GM18502 (cell line): Measurements from ENCODE around the gene SEM1.
A peak's percentile ranks its signal among the peaks of the same experiment; 100 is the strongest.
"Not testable (repeated sequence)": the region's sequence is repeated elsewhere in the genome, so short reads cannot be mapped to it uniquely, and the experiment has no call there.

ENCODE experiments used
- ATAC-seq: cut with Tn5 transposase; IDR thresholded peaks from one replicate; pipeline ENCODE4 v1.9.1; 2021; ENCODE audit warnings: mild to moderate bottlenecking; ENCODE audit not compliant: unreplicated experiment, poor library complexity

Gene SEM1

GRCh38 chr7:96665689-96666088 lies 44.0 kb downstream of the SEM1 start:
- ATAC-seq, result no peak

- no peak for ATAC-seq
These were observed 44.9 kb downstream of the SEM1 start for GRCh38 chr7:96664793-96665192.

GRCh38 chr7:96663871-96664445 lies 45.7 kb downstream of the SEM1 start:
- no peak for ATAC-seq

- peak; percentile 94 for ATAC-seq
These were observed 46.2 kb downstream of the SEM1 start for GRCh38 chr7:96663457-96663856.

GRCh38 chr7:96662151-96662550 lies 47.5 kb downstream of the SEM1 start:
- not testable (repeated sequence) for ATAC-seq

GRCh38 chr7:96658022-96658412 lies 51.6 kb downstream of the SEM1 start:
- ATAC-seq, result no peak

- no peak for ATAC-seq
These were observed 52.2 kb downstream of the SEM1 start for GRCh38 chr7:96657347-96658021.

- no peak for ATAC-seq
These were observed 53.7 kb downstream of the SEM1 start for GRCh38 chr7:96655956-96656355.

GRCh38 chr7:96654630-96655188 lies 54.9 kb downstream of the SEM1 start:
- no peak for ATAC-seq

GRCh38 chr7:96649981-96650380 lies 59.7 kb downstream of the SEM1 start:
- no peak for ATAC-seq

- ATAC-seq, result no peak
These were observed 60.9 kb downstream of the SEM1 start for GRCh38 chr7:96648784-96649183.

- ATAC-seq, result no peak
These were observed 61.9 kb downstream of the SEM1 start for GRCh38 chr7:96647733-96648132.

- no peak for ATAC-seq
These were observed 64.6 kb downstream of the SEM1 start for GRCh38 chr7:96645084-96645483.

GRCh38 chr7:96643436-96643835 lies 66.2 kb downstream of the SEM1 start:
- ATAC-seq, result not testable (repeated sequence)

- no peak for ATAC-seq
These were observed 69.6 kb downstream of the SEM1 start for GRCh38 chr7:96640054-96640453.
